Omental fat pad (tissue), 4 donors: Measurements from ENCODE around the gene SEC11A. TPM values are rescaled to one million over a fixed set of nuclear protein-coding genes. Genes with fewer than 3 reads are reported as not detected.
A peak's percentile ranks its signal among the peaks of the same experiment; 100 is the strongest.
"Not testable (repeated sequence)": the region's sequence is repeated elsewhere in the genome, so short reads cannot be mapped to it uniquely, and the experiment has no call there.

Experiments used
- ATAC-seq: fragments of 150-250 bp; one replicate; pipeline ENCODE4 v1.9.1; 2016; ENCODE audit warnings: mild to moderate bottlenecking, moderate library complexity; ENCODE audit not compliant: low FRiP score
- DNase-seq: peaks from one replicate; pipeline ENCODE4 v3.0.0-alpha.2; 2019; ENCODE audit warnings: low spot score
- total RNA-seq, 4 donors: library from RNA; depleted of rRNA; stranded (reverse); fragments of >200 nt; gene quantifications; one replicate each; pipeline ENCODE4 v1.1.0, GENCODE V29; 2016
- TF ChIP-seq, protein P1 (sequence below), 3 donors: fragments of 450-650 bp; IDR thresholded peaks; one replicate each; pipeline ENCODE4 v1.5.1; 2016 to 2017; ENCODE audit warnings: antibody characterized with exemption in 3 of 3, mild to moderate bottlenecking in 3 of 3, moderate library complexity in 2 of 3

The SEC11A gene
- total RNA-seq, 4 donors from 2014 or later: 131 to 191 (median 149) TPM

GRCh38 chr15:84697236-84697990, 18.5 kb downstream of the SEC11A start:
- DNase-seq: no peak
- TF ChIP-seq, protein P1, sequence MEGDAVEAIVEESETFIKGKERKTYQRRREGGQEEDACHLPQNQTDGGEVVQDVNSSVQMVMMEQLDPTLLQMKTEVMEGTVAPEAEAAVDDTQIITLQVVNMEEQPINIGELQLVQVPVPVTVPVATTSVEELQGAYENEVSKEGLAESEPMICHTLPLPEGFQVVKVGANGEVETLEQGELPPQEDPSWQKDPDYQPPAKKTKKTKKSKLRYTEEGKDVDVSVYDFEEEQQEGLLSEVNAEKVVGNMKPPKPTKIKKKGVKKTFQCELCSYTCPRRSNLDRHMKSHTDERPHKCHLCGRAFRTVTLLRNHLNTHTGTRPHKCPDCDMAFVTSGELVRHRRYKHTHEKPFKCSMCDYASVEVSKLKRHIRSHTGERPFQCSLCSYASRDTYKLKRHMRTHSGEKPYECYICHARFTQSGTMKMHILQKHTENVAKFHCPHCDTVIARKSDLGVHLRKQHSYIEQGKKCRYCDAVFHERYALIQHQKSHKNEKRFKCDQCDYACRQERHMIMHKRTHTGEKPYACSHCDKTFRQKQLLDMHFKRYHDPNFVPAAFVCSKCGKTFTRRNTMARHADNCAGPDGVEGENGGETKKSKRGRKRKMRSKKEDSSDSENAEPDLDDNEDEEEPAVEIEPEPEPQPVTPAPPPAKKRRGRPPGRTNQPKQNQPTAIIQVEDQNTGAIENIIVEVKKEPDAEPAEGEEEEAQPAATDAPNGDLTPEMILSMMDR (IDR thresholded peaks at IDR 0.05): no peak
- no peak for ATAC-seq

GRCh38 chr15:84696757-84697156, 19.2 kb downstream of the SEC11A start:
- DNase-seq (no peak), ATAC-seq (no peak)
- TF ChIP-seq, protein P1 (IDR thresholded peaks at IDR 0.05): no peak

DNA sequence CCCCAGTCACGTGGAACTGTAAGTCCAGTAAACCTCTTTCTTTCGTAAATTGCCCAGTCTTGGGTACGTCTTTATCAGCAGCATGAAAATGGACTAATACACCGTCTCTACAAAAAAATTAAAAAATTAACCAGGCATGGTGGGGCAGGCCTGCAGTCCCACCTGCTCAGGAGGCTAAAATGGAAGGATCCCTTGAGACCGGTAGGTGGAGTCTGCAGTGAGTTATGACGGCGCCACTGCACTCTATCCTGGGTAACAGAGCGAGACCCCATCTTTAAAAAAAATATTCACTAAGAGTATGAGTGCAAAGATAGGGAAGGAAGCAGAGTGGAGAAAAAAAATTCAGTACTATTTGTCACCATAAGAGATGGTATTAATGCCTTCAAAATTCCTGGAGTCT, 25.6 kb downstream of the SEC11A start:
- DNase-seq (no peak), ATAC-seq (no peak)
- TF ChIP-seq, protein P1 (IDR thresholded peaks at IDR 0.05): no peak

DNA sequence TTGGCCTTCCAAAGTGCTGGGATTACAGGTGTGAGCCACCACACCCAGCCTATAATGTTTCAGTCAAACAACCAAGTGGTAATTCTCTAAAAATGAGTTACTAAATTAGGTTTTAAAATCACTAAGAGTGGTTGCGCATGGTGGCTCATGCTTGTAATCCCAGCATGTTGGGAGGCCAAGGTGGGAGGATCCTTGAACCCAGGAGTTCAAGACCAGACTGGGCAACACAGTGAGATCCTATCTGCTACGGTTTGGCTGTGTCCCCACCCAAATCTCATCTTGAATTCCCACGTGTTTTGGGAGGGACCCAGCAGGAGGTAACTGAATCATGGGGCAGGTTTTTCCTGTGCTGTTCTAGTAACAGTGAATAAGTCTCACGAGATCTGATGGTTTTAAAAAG, 26.1 kb downstream of the SEC11A start:
- ATAC-seq (no peak), DNase-seq (no peak)
- TF ChIP-seq, protein P1 (IDR thresholded peaks at IDR 0.05): no peak

GRCh38 chr15:84686446-84686845, 29.5 kb downstream of the SEC11A start:
- not testable (repeated sequence) for ATAC-seq, DNase-seq

DNA sequence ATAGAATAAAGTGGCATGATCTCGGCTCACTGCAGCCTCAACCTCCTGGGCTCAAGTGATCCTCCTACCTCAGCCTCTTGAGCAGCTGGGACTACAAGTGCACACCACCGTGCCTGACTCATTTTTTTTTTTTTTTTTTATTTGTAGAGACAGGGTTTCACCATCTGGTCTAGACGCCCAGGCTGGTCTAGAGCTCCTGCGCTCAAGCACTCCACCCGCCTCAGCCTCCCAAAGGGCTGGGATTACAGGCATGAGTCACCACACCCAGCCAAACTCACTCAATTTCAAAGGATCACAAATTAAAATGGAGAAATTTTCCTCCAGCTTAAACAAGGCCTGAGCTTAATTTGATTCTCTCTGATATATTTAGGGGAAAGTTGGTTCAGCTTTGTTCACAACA, 30.6 kb downstream of the SEC11A start:
- peak; percentile 64 for ATAC-seq
- DNase-seq: no peak
- TF ChIP-seq, protein P1 (IDR thresholded peaks at IDR 0.05): no peak

GRCh38 chr15:84684092-84684491, 31.8 kb downstream of the SEC11A start:
- ATAC-seq: no peak
- TF ChIP-seq, protein P1 (IDR thresholded peaks at IDR 0.05): no peak
- no peak for DNase-seq
